ENCODE results near the gene FMO4. TPM values are rescaled to one million over a fixed set of nuclear protein-coding genes. Genes with fewer than 3 reads are reported as not detected.

Gene FMO4
- 10 to 100 TPM in 2 of 3 donors, 1 to 10 TPM in 1; 7.7 to 27.7 (median 20.3) TPM for total RNA-seq

GRCh38 chr1:171313835-171314320 is at the start of gene FMO4:
Gene FMO4 (plus strand): TSS chr1:171314183. CDS start chr1:171319826, 5,643 bp downstream.
- Histone ChIP-seq H3K9me3 (peaks cover 0 to 3% of the 10 kb centered on the region in 2 donors), H3K4me3 (peak within 1 kb of the TSS; percentile 9 to 59 (median 41)), H3K36me3 (no peaks in the 10 kb centered on the region), H3K4me1 (no peaks in the 10 kb centered on the region), H3K27me3 (no peaks in the 10 kb centered on the region), H3K27ac (peak within 1 kb of the TSS; percentile 53 to 73)
- intact Hi-C loops (cut with DNase I; ENCODE audit: low total_unique reads), result loop anchor here (10.0 kb wide), 1 partner anchor 69 kb away; the partner anchor contains the start of gene FMO1
- TF ChIP-seq POLR2A (IDR thresholded peaks at IDR 0.05) (no peak), CTCF (IDR thresholded peaks at IDR 0.05) (peak; percentile 79 to 92 (median 88)), POLR2AphosphoS5 (IDR thresholded peaks at IDR 0.05) (peak; percentile 62 to 89 (median 88))
- DNase-seq (ENCODE audit: low spot score in 2 of 2), result peak; percentile 79 to 95

GRCh38 chr1:171265686-171266085 is 48.3 kb upstream of the FMO4 start:
- Histone ChIP-seq H3K36me3 (no peaks in the 10 kb centered on the region), H3K9me3 (no peaks in the 10 kb centered on the region), H3K27ac (no peak overlapping the region), H3K27me3 (no peaks in the 10 kb centered on the region), H3K4me1 (peaks cover 0 to 3% of the 10 kb centered on the region in 2 donors), H3K4me3 (no peak overlapping the region)
- TF ChIP-seq POLR2AphosphoS5 (IDR thresholded peaks at IDR 0.05) (no peak), POLR2A (IDR thresholded peaks at IDR 0.05) (no peak), CTCF (IDR thresholded peaks at IDR 0.05) (no peak)
- intact Hi-C loops (cut with DNase I; ENCODE audit: low total_unique reads), result no loop called here
- DNase-seq (ENCODE audit: low spot score in 2 of 2), result no peak

DNA sequence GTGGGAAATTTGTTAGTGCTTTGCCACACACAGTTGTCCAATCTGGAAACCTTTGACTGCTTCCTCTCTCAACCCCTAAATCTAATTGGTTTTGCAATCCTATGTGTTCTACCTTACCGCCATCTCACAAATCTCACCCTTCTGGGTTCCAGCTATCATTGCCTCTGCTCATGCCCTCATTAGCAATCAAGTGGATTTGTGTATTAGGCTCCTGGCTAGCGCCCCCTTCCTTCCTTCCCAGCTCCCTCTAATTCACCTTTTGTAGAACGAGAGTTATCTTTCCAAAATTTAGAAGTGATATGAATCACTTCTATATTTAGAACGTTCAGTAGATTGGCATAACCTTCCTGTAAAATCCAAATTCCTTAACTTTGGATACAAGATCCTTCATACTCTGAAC is 47.1 kb upstream of the FMO4 start:
- no peak for TF ChIP-seq POLR2AphosphoS5 (IDR thresholded peaks at IDR 0.05)
- no peak for TF ChIP-seq POLR2A (IDR thresholded peaks at IDR 0.05)
- TF ChIP-seq CTCF (IDR thresholded peaks at IDR 0.05), result no peak
- peaks cover 0 to 3% of the 10 kb centered on the region in 2 donors for H3K4me1 ChIP-seq
- intact Hi-C loops (cut with DNase I; ENCODE audit: low total_unique reads), result no loop called here

GRCh38 chr1:171267391-171267790 is 46.6 kb upstream of the FMO4 start:
- no peaks in the 10 kb centered on the region for H3K9me3 ChIP-seq
- H3K36me3 ChIP-seq, result no peaks in the 10 kb centered on the region
- H3K4me3 ChIP-seq, result no peak overlapping the region
- no peaks in the 10 kb centered on the region for H3K27me3 ChIP-seq
- peaks cover 0 to 3% of the 10 kb centered on the region in 2 donors for H3K4me1 ChIP-seq
- DNase-seq (ENCODE audit: low spot score in 2 of 2), result no peak
- H3K27ac ChIP-seq, result peak overlapping the region in 1 of 2 donors; percentile 1
- intact Hi-C loops (cut with DNase I; ENCODE audit: low total_unique reads), result no loop called here
- TF ChIP-seq POLR2A (IDR thresholded peaks at IDR 0.05) (no peak), POLR2AphosphoS5 (IDR thresholded peaks at IDR 0.05) (no peak), CTCF (IDR thresholded peaks at IDR 0.05) (no peak)

More for the DNA sequence above, 47.1 kb upstream of the FMO4 start:
- no peak for DNase-seq (ENCODE audit: low spot score in 2 of 2)
- Histone ChIP-seq H3K9me3 (no peaks in the 10 kb centered on the region), H3K27me3 (no peaks in the 10 kb centered on the region), H3K36me3 (no peaks in the 10 kb centered on the region), H3K4me3 (no peak overlapping the region), H3K27ac (no peak overlapping the region)

GRCh38 chr1:171270806-171271205 is 43.2 kb upstream of the FMO4 start:
- Histone ChIP-seq H3K4me1 (peaks cover 0 to 3% of the 10 kb centered on the region in 2 donors), H3K27me3 (peaks cover 0 to 3% of the 10 kb centered on the region in 2 donors), H3K9me3 (no peaks in the 10 kb centered on the region), H3K36me3 (no peaks in the 10 kb centered on the region), H3K4me3 (no peak overlapping the region), H3K27ac (no peak overlapping the region)
- DNase-seq (ENCODE audit: low spot score in 2 of 2), result no peak
- intact Hi-C loops (cut with DNase I; ENCODE audit: low total_unique reads), result no loop called here
- TF ChIP-seq CTCF (IDR thresholded peaks at IDR 0.05) (no peak), POLR2AphosphoS5 (IDR thresholded peaks at IDR 0.05) (no peak), POLR2A (IDR thresholded peaks at IDR 0.05) (no peak)
